ENCODE measurements around the gene C11orf68.

The C11orf68 gene

DNA sequence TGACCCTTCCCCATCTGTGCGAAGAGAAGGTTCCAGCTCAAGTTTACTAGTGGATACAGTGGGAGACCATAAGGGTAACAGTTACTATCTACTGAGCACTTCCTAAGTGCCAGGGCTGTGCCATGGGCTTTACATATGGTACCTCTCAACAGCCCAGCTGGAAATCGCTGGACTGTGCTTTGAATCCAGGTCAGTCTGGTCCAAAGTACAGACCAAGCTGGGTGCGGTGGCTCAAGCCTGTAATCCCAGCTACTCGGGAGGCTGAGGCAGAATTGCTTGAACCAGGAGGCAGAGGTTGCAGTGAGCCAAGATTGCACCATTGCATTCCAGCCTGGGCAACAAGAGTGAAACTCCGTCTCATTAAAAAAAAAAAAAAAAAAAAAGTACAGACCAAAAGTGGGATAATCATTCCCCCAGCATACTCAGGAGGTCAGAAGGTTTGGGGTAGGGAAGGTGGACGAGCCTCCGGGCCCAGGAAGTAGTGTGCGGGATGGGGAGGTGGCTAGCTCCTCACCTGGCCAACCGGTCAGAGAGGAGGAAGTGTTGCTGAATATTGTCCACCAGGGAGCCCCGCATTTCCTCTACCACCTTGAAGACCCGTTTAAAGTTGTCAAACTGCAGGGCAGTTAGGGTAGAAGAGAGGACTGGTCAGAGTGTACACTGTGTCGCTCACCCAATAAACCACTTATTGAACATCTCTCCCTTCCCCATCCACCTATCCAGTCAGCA, 32.9 kb downstream of the C11orf68 start:
- Histone ChIP-seq H3K4me3 (ENCODE audit: low read length) (no peak overlapping the region), H3K9me3 (replicated peaks; ENCODE audit: low read length) (no peaks in the 10 kb centered on the region), H3K4me2 (ENCODE audit: low read length) (no peak overlapping the region), H3K9ac (ENCODE audit: low read depth, low read length) (no peak overlapping the region), H3K27me3 (ENCODE audit: control insufficient read depth, insufficient read depth, low read length) (no peaks in the 10 kb centered on the region), H3K4me1 (ENCODE audit: control insufficient read depth, insufficient read depth, low read length) (peaks cover 44% of the 10 kb centered on the region), H3K36me3 (ENCODE audit: insufficient read depth, low read length) (peaks cover 47% of the 10 kb centered on the region)

DNA sequence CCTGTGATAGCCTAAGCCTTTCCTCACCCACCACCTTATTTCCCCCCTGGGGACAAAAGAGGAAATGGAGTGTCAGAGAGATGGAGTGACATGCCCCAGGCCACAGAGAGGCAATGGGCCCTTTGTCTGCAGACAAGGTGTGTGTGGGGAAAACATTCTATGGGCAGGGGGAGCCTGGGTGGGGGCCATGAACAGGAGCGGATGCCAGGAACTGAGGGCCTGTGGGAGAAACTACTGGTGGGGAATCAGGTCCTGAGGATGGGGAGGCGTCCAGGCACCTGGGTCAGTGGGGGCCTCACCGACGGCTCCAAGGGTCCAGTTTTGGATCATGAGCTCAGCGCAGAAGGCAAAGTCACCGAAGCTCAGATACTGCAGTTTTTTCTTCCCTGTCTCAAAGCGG, 33.6 kb downstream of the C11orf68 start:
- Histone ChIP-seq H3K9ac (ENCODE audit: low read depth, low read length) (no peak overlapping the region), H3K36me3 (ENCODE audit: insufficient read depth, low read length) (peaks cover 47% of the 10 kb centered on the region), H3K27me3 (ENCODE audit: control insufficient read depth, insufficient read depth, low read length) (no peaks in the 10 kb centered on the region), H3K4me3 (ENCODE audit: low read length) (no peak overlapping the region), H3K4me1 (ENCODE audit: control insufficient read depth, insufficient read depth, low read length) (peaks cover 45% of the 10 kb centered on the region), H3K4me2 (ENCODE audit: low read length) (no peak overlapping the region), H3K9me3 (replicated peaks; ENCODE audit: low read length) (no peaks in the 10 kb centered on the region)

DNA sequence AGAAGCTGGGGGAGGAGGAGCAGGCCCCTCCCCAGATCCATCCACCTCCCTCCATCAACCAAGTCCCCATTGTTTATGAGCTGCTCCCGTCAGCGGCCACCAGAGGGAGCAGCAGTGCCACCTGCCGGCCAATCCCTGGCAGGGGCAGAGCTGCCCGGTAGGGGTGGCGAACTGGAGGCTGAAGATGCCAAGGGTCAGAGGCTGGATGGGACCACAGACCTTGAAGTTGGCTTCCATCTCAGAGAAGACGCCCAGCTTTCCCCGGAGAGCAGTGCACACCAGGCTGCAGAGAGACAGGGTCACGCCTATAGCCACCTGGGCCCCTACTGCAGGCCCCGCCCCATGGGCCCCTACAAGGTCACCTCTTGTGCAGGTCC, 34.2 kb downstream of the C11orf68 start:
- H3K4me3 ChIP-seq (ENCODE audit: low read length), result no peak overlapping the region
- H3K9ac ChIP-seq (ENCODE audit: low read depth, low read length), result no peak overlapping the region
- peaks cover 47% of the 10 kb centered on the region for H3K36me3 ChIP-seq (ENCODE audit: insufficient read depth, low read length)
- H3K9me3 ChIP-seq (replicated peaks; ENCODE audit: low read length), result no peaks in the 10 kb centered on the region
- H3K4me2 ChIP-seq (ENCODE audit: low read length), result peak overlapping the region; percentile 7
- H3K4me1 ChIP-seq (ENCODE audit: control insufficient read depth, insufficient read depth, low read length), result peaks cover 39% of the 10 kb centered on the region
- no peaks in the 10 kb centered on the region for H3K27me3 ChIP-seq (ENCODE audit: control insufficient read depth, insufficient read depth, low read length)

DNA sequence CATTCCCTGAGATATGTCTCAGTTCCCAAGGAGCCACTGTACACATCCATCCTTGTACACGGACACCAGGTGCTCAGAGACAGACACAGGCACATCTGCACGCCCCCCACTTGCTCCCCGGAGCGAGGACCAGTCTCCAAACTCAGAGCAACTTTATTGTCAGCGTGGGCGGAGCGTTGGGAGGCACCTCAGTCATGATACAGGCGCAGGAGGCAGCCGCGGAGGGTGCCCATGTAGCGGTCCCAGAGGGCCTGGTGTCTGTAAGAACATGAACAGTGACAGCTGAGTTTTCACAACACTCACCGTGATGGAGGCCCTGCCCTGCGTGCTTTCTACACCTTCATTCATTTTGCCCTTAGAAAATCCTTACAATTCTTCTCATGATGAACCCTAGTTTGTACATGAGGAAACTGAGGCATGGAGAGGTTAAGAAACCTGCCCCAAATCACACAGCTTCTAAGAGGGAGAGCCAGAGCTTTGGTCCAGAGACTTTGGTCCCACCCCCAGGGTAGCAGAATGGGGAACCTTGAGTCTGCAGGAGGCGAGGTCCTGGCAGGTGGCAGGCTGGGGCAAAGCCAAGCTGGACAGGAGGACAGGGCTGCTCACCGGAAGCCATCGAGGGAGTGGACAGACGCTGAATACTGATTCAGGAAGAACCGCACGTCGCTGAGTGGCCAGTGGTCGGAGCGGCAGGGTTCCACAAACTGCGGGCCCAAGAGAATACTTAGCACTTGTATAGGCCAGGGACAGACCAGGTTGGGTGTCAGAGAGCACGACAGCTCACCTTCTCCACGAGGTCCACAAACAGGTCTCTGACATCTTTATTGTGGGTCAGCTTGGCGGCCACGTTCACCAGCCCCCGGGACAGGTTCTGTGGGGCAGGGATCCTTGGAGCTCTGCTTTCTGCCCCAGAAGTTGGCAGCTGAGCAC, 34.8 kb downstream of the C11orf68 start:
- peak overlapping the region; percentile 7 for H3K4me2 ChIP-seq (ENCODE audit: low read length)
- no peaks in the 10 kb centered on the region for H3K27me3 ChIP-seq (ENCODE audit: control insufficient read depth, insufficient read depth, low read length)
- H3K36me3 ChIP-seq (ENCODE audit: insufficient read depth, low read length), result peaks cover 47% of the 10 kb centered on the region
- H3K9me3 ChIP-seq (replicated peaks; ENCODE audit: low read length), result no peaks in the 10 kb centered on the region
- H3K4me3 ChIP-seq (ENCODE audit: low read length), result no peak overlapping the region
- no peak overlapping the region for H3K9ac ChIP-seq (ENCODE audit: low read depth, low read length)
- peaks cover 33% of the 10 kb centered on the region for H3K4me1 ChIP-seq (ENCODE audit: control insufficient read depth, insufficient read depth, low read length)

DNA sequence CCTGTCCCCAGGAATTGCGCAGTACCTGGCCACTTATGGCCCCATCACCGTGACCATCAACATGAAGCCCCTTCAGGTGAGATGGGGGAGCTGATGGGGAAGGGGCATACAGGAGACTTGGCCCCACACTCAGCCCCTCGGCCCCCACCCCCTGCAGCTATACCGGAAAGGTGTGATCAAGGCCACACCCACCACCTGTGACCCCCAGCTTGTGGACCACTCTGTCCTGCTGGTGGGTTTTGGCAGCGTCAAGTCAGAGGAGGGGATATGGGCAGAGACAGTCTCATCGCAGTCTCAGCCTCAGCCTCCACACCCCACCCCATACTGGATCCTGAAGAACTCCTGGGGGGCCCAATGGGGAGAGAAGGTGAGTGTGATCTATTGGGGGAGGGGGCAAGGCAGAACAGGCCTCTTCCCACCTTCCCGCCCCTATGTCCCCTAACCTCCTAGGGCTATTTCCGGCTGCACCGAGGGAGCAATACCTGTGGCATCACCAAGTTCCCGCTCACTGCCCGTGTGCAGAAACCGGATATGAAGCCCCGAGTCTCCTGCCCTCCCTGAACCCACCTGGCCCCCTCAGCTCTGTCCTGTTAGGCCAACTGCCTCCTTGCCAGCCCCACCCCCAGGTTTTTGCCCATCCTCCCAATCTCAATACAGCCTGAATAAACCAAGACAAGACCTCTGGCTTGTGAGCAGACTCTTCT, 35.7 kb downstream of the C11orf68 start:
- H3K4me2 ChIP-seq (ENCODE audit: low read length), result no peak overlapping the region
- H3K4me1 ChIP-seq (ENCODE audit: control insufficient read depth, insufficient read depth, low read length), result peaks cover 28% of the 10 kb centered on the region
- H3K27me3 ChIP-seq (ENCODE audit: control insufficient read depth, insufficient read depth, low read length), result no peaks in the 10 kb centered on the region
- no peak overlapping the region for H3K4me3 ChIP-seq (ENCODE audit: low read length)
- H3K36me3 ChIP-seq (ENCODE audit: insufficient read depth, low read length), result peaks cover 47% of the 10 kb centered on the region
- no peaks in the 10 kb centered on the region for H3K9me3 ChIP-seq (replicated peaks; ENCODE audit: low read length)
- H3K9ac ChIP-seq (ENCODE audit: low read depth, low read length), result no peak overlapping the region

DNA sequence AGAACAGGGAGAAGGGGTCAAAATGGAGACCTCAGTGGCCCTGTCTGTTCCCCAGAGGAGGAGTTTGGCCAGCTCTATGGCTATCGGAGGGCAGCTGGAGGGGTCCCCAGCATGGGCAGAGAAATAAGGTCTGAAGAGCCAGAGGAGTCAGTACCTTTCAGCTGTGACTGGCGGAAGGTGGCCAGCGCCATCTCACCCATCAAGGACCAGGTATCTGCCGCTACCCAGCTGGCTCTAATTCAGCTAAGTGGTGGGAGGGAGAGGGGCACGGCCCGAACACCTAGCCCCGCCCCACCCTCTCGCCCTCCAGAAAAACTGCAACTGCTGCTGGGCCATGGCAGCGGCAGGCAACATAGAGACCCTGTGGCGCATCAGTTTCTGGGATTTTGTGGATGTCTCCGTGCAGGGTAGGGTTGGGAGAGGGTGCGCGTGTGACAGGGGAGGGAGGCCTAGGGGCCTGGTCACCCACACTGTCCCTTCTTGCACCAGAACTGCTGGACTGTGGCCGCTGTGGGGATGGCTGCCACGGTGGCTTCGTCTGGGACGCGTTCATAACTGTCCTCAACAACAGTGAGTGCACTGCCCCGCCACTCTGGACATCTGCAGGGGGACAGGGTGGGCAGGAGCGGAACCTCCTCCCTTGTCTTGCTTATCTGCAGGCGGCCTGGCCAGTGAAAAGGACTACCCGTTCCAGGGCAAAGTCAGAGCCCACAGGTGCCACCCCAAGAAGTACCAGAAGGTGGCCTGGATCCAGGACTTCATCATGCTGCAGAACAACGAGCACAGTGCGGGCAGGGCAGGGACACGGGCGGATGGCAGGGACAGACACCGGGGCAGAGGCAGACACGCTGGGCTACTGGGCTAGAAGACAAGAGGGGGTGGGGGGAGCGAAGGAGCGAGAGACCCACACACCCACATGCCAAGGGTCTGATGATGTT, 36.5 kb downstream of the C11orf68 start:
- Histone ChIP-seq H3K27me3 (ENCODE audit: control insufficient read depth, insufficient read depth, low read length) (no peaks in the 10 kb centered on the region), H3K4me1 (ENCODE audit: control insufficient read depth, insufficient read depth, low read length) (peaks cover 25% of the 10 kb centered on the region), H3K36me3 (ENCODE audit: insufficient read depth, low read length) (peaks cover 47% of the 10 kb centered on the region), H3K9ac (ENCODE audit: low read depth, low read length) (no peak overlapping the region), H3K4me2 (ENCODE audit: low read length) (no peak overlapping the region), H3K4me3 (ENCODE audit: low read length) (no peak overlapping the region), H3K9me3 (replicated peaks; ENCODE audit: low read length) (no peaks in the 10 kb centered on the region)

DNA sequence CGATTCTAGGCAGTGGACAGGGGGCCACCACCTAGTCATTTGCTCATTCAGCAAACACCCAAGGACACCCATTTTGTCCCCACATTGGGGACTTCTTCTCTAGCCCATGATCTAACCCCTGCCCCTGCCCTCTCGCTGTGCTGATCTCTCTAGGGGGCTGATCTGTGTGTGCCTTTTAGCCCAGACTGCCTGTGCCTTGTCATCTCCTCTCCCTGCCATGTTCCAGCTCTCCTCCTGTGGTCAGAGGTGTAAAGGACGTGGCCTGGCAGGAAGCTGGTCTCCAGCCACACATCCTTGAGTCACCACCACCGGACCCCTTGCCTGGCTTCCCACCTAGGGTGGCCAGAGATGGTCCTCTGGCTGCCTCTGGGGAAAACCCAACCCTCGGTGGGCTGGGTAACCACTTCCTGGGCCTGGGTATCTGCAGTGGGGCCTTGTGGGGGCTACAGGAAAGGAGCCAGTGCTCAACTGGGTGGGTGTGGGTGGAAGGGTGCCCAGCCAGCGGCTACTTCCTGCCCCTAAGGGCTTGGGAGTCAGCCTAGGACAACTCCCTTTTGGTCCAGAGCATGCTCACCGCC, 37.9 kb downstream of the C11orf68 start:
- Histone ChIP-seq H3K4me1 (ENCODE audit: control insufficient read depth, insufficient read depth, low read length) (peaks cover 14% of the 10 kb centered on the region), H3K36me3 (ENCODE audit: insufficient read depth, low read length) (peaks cover 44% of the 10 kb centered on the region), H3K9me3 (replicated peaks; ENCODE audit: low read length) (no peaks in the 10 kb centered on the region), H3K9ac (ENCODE audit: low read depth, low read length) (no peak overlapping the region), H3K4me3 (ENCODE audit: low read length) (no peak overlapping the region), H3K27me3 (ENCODE audit: control insufficient read depth, insufficient read depth, low read length) (no peaks in the 10 kb centered on the region), H3K4me2 (ENCODE audit: low read length) (no peak overlapping the region)

DNA sequence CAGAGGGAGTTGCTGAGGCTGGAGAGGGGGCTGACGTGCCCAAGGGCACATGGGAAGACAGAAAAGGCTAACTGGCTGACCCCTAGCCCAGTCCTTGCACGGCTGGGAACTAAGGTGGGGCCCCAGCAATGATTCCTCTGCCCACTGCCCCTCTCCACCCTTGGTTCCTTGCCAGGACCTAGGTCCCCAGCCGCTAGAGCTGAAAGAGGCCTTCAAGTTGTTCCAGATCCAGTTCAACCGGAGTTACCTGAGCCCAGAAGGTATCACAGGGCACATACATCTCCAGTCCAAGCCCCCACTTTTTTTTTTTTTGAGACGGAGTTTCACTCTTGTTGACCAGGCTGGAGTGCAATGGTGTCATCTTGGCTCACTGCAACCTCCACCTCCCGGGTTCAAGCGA, 38.8 kb downstream of the C11orf68 start:
- Histone ChIP-seq H3K4me3 (ENCODE audit: low read length) (no peak overlapping the region), H3K27me3 (ENCODE audit: control insufficient read depth, insufficient read depth, low read length) (no peaks in the 10 kb centered on the region), H3K36me3 (ENCODE audit: insufficient read depth, low read length) (peaks cover 35% of the 10 kb centered on the region), H3K4me2 (ENCODE audit: low read length) (no peak overlapping the region), H3K4me1 (ENCODE audit: control insufficient read depth, insufficient read depth, low read length) (peaks cover 14% of the 10 kb centered on the region), H3K9me3 (replicated peaks; ENCODE audit: low read length) (no peaks in the 10 kb centered on the region), H3K9ac (ENCODE audit: low read depth, low read length) (no peak overlapping the region)

DNA sequence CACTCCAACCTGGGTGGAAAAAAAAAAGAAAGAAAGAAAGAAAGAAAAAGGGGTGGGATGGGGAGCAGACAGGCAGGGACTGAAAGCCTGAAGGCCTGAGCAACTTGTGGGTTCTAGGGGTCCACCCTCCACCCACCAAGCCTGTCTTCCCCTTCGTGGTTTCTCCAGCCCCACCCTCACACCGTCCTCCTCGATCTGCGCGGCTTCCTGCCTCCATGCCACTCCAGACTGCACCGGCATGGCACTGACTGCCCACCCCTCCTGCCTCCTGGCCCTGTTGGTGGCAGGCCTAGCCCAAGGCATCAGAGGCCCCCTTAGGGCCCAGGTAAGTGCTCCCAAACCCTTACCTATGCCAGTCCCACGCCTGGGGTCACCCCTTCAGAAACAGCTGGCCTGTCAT, 39.2 kb downstream of the C11orf68 start, which contains the start of gene CTSW:
TSS of gene CTSW (plus strand) at position 221 of the 400 bp plus-strand sequence. CDS start at position 239, 18 bp downstream.
- no peaks in the 10 kb centered on the region for H3K27me3 ChIP-seq (ENCODE audit: control insufficient read depth, insufficient read depth, low read length)
- H3K36me3 ChIP-seq (ENCODE audit: insufficient read depth, low read length), result peaks cover 32% of the 10 kb centered on the region
- H3K9me3 ChIP-seq (replicated peaks; ENCODE audit: low read length), result no peaks in the 10 kb centered on the region
- H3K4me2 ChIP-seq (ENCODE audit: low read length), result no peak within 1 kb of the TSS
- H3K4me1 ChIP-seq (ENCODE audit: control insufficient read depth, insufficient read depth, low read length), result peaks cover 10% of the 10 kb centered on the region
- no peak within 1 kb of the TSS for H3K4me3 ChIP-seq (ENCODE audit: low read length)
- H3K9ac ChIP-seq (ENCODE audit: low read depth, low read length), result no peak within 1 kb of the TSS

DNA sequence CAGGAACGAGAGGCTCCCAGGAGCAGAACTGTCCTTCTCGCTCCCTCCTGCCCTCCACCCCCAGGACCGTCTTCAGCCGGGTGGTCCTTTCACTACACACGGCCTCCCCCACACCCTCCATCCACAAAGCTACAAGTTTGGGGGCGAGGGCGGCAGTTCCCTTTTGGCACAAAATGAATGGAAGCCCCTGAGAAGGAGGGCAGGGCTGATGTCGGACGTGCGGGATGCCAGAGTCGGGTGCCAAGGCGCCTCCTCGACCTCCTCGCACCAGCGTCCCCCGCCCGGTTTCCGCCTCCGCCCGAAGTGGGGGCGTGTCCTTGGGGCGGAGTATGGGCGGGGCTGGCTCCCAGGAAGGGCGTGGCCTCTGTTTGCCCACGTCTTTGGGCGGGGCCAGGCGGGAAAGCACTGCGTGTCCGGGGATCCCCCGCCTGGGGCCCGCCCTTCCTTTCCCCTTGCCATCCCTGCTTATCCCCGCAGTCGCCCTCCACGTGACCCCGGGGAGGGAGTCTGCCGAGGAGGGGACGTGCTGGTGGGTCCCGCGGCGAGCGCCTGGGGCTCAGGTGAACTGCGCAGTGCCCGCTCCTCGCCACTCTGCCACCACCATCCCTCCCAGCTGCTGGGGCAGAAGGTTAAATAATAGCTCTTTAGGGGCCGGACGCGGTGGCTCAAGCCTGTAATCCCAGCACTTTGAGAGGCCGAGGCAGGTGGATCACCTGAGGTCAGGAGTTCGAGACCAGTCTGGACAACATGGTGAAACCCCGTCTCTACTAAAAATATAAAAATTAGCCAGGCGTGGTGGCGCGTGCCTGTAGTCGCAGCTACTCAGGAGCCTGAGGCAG, 45.3 kb downstream of the C11orf68 start:
- Histone ChIP-seq H3K27me3 (ENCODE audit: control insufficient read depth, insufficient read depth, low read length) (no peaks in the 10 kb centered on the region), H3K9me3 (replicated peaks; ENCODE audit: low read length) (no peaks in the 10 kb centered on the region), H3K4me2 (ENCODE audit: low read length) (peak overlapping the region; percentile 93), H3K4me3 (ENCODE audit: low read length) (peak overlapping the region; percentile 81), H3K4me1 (ENCODE audit: control insufficient read depth, insufficient read depth, low read length) (peaks cover 26% of the 10 kb centered on the region), H3K36me3 (ENCODE audit: insufficient read depth, low read length) (peaks cover 27% of the 10 kb centered on the region), H3K9ac (ENCODE audit: low read depth, low read length) (peak overlapping the region; percentile 92)

Measured in skeletal muscle satellite cell (primary cell).